Left ventricle myocardium inferior (tissue), 1 donor: ENCODE results near the gene IFITM10. TPM values are rescaled to one million over a fixed set of nuclear protein-coding genes. Genes with fewer than 3 reads are reported as not detected.

Experiments used
- DNase-seq: peaks from one replicate; pipeline ENCODE4 v3.0.0-alpha.2; 2020
- H3K27ac ChIP-seq: fragments of 200-600 bp; replicated peaks from 2 replicates; pipeline ENCODE4 v1.8.0; 2021
- H3K27me3 ChIP-seq: fragments of 200-600 bp; 2 replicates; pipeline ENCODE4 v1.8.0; 2021; ENCODE audit warnings: low read depth
- H3K36me3 ChIP-seq: fragments of 200-600 bp; 2 replicates; pipeline ENCODE4 v1.8.0; 2021
- H3K4me1 ChIP-seq: fragments of 200-600 bp; 2 replicates; pipeline ENCODE4 v1.8.0; 2021
- H3K4me3 ChIP-seq: fragments of 200-600 bp; 2 replicates; pipeline ENCODE4 v1.8.0; 2021; ENCODE audit warnings: mild to moderate bottlenecking, moderate library complexity
- H3K9me3 ChIP-seq: fragments of 200-600 bp; replicated peaks from 2 replicates; pipeline ENCODE4 v1.8.0; 2021
- CTCF ChIP-seq: fragments of 200-600 bp; IDR thresholded peaks from 2 replicates; pipeline ENCODE4 v1.8.0; 2021; ENCODE audit warnings: antibody characterized with exemption, mild to moderate bottlenecking, borderline replicate concordance
- intact Hi-C: fragments of 100-400 bp; cut with micrococcal nuclease; formaldehyde crosslinking; loops from one replicate; pipeline ENCODE4 v1.11.0; 2022
- total RNA-seq: library from RNA; stranded (reverse); fragmentation: NEBNext Ultra II Directional; extraction: Animal tissue kit (Norgen Biotek cat#: 25700); gene quantifications from one replicate; pipeline ENCODE4 v1.2.1, GENCODE V29; 2021
- donor health status: DM: no; HTN: yes; CAD: no; lungs with severe emphysema.

The IFITM10 gene
- total RNA-seq, 1 donor from 2014 or later: 0.58 TPM

DNA sequence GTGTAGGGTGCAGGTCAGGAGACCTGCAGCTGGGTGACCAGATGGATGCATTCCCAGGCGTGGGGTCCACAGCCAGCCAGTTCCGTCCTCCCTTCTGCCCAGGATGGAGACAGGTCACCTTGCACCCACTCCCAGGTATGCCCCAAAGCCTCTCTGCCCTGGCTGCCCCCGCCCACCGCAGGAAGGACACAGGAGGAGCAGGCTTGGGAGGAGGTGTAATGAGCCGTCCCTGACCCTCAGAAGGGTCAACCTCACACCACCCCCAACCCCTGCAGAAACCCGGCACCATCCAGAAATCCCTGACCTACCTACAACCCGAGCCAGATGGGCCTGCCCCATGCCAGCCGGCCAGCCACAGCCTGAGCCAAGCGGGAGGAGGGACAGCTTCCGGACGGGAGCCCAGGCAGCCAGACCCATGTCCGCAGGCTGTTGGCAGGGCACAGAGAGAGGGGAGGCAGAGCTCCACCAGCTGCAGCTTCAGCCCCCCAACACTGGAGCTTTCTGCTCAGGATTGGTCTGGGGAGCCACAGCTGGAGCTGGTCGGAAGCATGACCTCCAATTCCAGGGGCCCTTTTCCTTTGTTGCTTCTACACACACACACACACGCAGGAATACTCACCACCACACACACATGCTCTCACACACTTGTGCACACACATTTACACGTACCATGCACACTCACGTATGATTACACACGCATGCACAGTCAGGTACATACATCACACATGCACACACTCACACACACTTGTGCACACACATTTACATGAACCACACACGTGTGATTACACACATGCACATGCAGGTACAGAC is 5.3 kb downstream of the IFITM10 start:
- H3K4me1 ChIP-seq: peaks cover 41% of the 10 kb centered on the region
- TF ChIP-seq CTCF: no peak
- peaks cover 21% of the 10 kb centered on the region for H3K27me3 ChIP-seq
- H3K4me3 ChIP-seq: no peak overlapping the region
- intact Hi-C loops: no loop called here
- DNase-seq: no peak
- no peaks in the 10 kb centered on the region for H3K36me3 ChIP-seq
- H3K27ac ChIP-seq: peak overlapping the region; percentile 23
- H3K9me3 ChIP-seq: no peaks in the 10 kb centered on the region

DNA sequence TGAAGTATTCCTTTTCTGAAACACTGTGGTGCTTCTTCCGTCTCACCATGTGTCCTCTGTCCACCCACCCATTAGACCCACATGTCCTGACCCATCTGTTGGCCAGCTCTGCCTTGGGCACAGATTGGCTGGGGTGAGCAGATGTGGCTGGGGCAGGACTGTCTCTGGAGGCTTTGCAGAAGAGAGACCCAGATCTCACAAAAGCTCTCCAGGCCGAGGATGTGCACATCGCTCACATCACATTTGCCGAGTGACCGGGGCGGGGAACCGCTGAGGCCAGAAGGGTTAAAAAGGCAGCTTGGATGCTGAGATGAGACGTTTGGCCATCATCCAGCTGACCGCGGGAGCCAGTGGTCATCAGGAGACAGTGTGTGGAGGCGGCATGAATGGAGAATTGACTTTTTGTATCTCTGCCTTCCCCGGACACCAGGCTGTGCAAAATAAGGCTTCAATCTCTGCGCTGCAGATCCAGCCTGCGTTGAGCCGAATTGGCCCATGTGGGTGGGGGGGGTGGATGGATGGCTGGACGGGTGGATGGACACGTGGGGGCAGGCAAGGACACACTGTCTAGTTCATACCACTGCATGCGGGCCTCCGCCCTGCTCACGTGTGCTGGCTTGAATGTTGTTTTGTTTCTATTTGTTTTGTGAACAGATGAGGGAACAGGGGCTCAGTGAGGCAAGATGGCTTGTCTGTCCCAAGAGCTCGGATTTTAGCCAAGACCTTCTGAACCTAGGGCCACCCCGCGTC is 6.1 kb downstream of the IFITM10 start:
- TF ChIP-seq CTCF: no peak
- Histone ChIP-seq H3K36me3 (no peaks in the 10 kb centered on the region), H3K9me3 (no peaks in the 10 kb centered on the region), H3K4me1 (peaks cover 33% of the 10 kb centered on the region), H3K27ac (peak overlapping the region; percentile 23), H3K27me3 (peaks cover 21% of the 10 kb centered on the region), H3K4me3 (no peak overlapping the region)
- intact Hi-C loops: no loop called here
- peak; percentile 42 for DNase-seq

DNA sequence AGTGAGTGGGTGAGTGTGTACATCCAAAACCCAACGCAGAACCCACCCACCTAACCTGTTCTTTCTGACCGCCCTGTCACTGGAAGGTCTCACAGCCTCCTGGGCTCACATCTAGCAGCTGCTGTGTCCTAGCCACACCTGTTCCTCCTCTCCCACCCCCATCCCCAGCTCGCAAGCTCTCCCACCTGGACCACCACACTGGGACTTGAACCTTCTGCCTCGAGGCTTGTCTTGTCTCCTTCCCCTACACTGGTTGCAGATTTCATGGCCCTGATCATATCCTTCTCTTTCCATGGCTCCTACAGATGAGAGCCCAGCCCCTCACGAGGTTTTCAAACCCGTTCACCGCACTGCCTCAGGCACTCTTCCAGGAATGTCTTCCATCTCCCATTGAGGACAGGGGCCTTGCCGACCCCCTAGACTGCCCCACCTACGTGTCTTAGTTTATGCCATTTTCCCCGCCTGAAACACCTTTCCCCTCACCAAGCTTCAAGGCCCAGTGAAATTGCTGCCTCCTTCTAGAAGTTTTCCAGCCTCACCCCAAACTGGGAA is 6.7 kb downstream of the IFITM10 start:
- H3K4me3 ChIP-seq: no peak overlapping the region
- H3K9me3 ChIP-seq: no peaks in the 10 kb centered on the region
- H3K27me3 ChIP-seq: peaks cover 20% of the 10 kb centered on the region
- no peak overlapping the region for H3K27ac ChIP-seq
- no peaks in the 10 kb centered on the region for H3K36me3 ChIP-seq
- H3K4me1 ChIP-seq: peaks cover 27% of the 10 kb centered on the region
- TF ChIP-seq CTCF: no peak
- DNase-seq: no peak
- intact Hi-C loops: no loop called here

DNA sequence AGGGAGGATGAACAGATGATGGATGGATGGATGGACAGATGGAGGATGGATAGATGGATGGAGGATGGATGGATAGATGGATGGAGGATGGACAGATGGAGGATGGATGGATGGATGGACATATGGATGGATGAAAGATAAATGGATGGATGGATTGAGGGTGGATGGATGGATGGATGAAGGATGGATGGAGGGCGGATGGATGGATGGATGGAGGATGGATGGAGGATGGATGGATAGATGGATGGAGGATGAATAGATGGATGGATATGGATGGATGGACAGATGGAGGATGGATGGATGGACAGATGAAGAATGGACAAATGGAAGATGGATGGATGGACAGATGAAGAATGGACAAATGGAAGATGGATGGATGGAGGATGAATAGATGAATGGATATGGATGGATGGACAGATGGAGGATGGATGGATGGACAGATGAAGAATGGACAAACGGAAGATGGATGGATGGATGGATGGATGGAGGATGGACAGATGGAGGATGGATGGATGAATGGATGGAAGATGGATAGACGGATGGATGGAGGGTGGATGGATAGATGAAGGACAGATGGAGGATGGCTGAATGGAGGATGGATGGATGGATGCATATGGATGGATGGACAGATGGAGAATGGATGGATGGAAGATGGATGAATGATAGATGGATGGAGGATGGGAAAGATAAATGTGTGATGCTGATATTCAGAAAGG is 7.4 kb downstream of the IFITM10 start:
- TF ChIP-seq CTCF: no peak
- no peak overlapping the region for H3K4me3 ChIP-seq
- intact Hi-C loops: no loop called here

DNA sequence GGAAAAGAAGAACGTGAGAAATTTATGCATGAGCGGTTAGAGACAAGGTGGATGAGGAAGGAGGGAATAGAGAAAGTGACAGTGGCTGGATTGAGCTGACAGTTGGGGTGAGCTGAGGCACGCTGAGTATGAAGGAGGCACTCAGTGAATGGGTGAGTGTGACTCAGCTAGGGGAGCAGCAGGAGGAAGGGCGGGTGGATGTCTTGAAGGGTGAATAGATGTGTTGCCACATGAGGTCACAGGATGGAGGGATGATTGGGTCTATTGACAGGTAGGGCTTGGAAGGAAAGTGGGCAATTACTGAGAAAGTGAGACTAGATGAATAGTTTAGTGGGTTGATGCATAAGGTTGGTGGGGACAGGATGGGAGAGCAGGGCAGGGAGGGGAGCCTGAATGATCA is 8.0 kb downstream of the IFITM10 start:
- no peak for DNase-seq
- H3K27me3 ChIP-seq: peaks cover 24% of the 10 kb centered on the region
- H3K4me3 ChIP-seq: no peak overlapping the region
- peaks cover 3% of the 10 kb centered on the region for H3K9me3 ChIP-seq
- intact Hi-C loops: no loop called here
- H3K4me1 ChIP-seq: peaks cover 16% of the 10 kb centered on the region
- TF ChIP-seq CTCF: no peak
- no peaks in the 10 kb centered on the region for H3K36me3 ChIP-seq
- no peak overlapping the region for H3K27ac ChIP-seq

More for the DNA sequence above, 7.4 kb downstream of the IFITM10 start:
- Histone ChIP-seq H3K4me1 (peaks cover 20% of the 10 kb centered on the region), H3K27ac (no peak overlapping the region), H3K27me3 (peaks cover 20% of the 10 kb centered on the region), H3K36me3 (no peaks in the 10 kb centered on the region), H3K9me3 (no peaks in the 10 kb centered on the region)
- no peak for DNase-seq
